Upper lobe of left lung (tissue), 4 donors: ENCODE measurements around the gene DNAJC18.

Source experiments
- EP300 ChIP-seq, 4 donors: sonication (generic); formaldehyde crosslinking; IDR thresholded peaks; one replicate each; pipeline ENCODE4 v1.5.1; 2017; ENCODE audit warnings: antibody characterized with exemption in 4 of 4, control low read depth in 2 of 4
- POLR2AphosphoS5 ChIP-seq, 2 donors: sonication (generic); formaldehyde crosslinking; IDR thresholded peaks; one replicate each; pipeline ENCODE4 v1.5.1; 2017; ENCODE audit warnings: antibody characterized with exemption in 2 of 2

DNA sequence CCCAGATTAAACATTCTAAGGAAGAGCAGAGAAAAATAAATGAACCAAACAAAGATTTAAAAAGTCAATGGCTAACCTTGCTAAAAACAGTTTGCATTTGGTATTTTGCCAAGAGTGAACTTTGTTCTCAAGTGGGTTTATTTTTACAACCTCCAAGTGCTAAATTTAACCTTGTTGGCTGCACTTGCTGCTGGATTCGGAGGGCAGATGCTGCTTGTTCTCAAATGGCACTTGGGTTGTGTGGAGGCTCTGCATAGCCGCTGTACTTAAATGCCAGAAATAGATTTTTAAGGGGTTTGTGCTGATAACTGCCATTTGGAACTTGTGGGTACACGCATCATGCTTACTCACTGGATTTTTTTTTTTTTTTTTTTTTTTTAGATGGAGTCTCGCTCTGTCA lies 22.1 kb downstream of the DNAJC18 start:
- TF ChIP-seq EP300 (IDR thresholded peaks at IDR 0.05) (no peak), POLR2AphosphoS5 (IDR thresholded peaks at IDR 0.05) (no peak)
